ENCODE data around the gene ACAP3. TPM values are rescaled to one million over a fixed set of nuclear protein-coding genes. Genes with fewer than 3 reads are reported as not detected.

Gene ACAP3
- total RNA-seq, 3 donors from 2014 or later, result 19.7 to 33.4 (median 26.9) TPM

DNA sequence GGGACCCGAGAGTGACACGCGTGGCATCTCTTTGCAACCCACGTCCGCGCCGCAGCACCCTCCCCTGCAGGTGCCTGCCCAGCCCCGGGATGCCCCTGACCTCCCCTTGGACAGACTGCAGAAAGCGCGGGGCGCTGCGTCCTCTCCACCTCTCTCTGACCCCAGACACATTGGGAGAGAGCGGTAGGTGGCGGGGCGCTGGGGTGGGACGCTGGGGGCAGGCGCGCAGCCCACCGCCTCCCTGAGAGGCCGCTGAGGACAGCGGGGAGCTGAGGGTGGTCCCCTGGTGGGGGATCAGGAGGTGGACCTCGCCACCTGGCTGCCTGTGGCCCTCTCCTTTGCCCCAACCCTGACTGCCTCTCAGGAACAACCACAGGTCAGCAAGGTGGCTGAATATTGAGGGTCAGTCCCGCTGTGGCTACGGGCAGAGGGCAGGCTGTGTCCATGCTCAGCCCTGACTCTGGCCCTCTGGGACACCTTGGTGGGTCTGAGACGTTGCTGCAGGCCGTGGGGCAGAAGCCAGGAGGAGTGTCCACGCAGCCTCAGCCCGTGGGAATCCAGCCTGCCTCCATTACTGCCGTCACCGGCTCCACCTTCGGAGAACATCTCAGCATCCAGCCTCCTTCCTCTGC is 33.3 kb downstream of the ACAP3 start:
- no peak for DNase-seq (ENCODE audit: low spot score in 2 of 2)
- Histone ChIP-seq H3K36me3 (no peaks in the 10 kb centered on the region), H3K9me3 (no peaks in the 10 kb centered on the region), H3K4me3 (peak overlapping the region; percentile 71 to 88 (median 75)), H3K4me1 (peaks cover 13 to 22% of the 10 kb centered on the region in 2 donors), H3K27me3 (no peaks in the 10 kb centered on the region), H3K27ac (peak overlapping the region; percentile 81 to 84)
- TF ChIP-seq POLR2A (IDR thresholded peaks at IDR 0.05) (no peak), POLR2AphosphoS5 (IDR thresholded peaks at IDR 0.05) (no peak)
- TF ChIP-seq, protein P1, sequence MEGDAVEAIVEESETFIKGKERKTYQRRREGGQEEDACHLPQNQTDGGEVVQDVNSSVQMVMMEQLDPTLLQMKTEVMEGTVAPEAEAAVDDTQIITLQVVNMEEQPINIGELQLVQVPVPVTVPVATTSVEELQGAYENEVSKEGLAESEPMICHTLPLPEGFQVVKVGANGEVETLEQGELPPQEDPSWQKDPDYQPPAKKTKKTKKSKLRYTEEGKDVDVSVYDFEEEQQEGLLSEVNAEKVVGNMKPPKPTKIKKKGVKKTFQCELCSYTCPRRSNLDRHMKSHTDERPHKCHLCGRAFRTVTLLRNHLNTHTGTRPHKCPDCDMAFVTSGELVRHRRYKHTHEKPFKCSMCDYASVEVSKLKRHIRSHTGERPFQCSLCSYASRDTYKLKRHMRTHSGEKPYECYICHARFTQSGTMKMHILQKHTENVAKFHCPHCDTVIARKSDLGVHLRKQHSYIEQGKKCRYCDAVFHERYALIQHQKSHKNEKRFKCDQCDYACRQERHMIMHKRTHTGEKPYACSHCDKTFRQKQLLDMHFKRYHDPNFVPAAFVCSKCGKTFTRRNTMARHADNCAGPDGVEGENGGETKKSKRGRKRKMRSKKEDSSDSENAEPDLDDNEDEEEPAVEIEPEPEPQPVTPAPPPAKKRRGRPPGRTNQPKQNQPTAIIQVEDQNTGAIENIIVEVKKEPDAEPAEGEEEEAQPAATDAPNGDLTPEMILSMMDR (IDR thresholded peaks at IDR 0.05), result no peak
- intact Hi-C loops (cut with DNase I; ENCODE audit: low total_unique reads), result no loop called here

DNA sequence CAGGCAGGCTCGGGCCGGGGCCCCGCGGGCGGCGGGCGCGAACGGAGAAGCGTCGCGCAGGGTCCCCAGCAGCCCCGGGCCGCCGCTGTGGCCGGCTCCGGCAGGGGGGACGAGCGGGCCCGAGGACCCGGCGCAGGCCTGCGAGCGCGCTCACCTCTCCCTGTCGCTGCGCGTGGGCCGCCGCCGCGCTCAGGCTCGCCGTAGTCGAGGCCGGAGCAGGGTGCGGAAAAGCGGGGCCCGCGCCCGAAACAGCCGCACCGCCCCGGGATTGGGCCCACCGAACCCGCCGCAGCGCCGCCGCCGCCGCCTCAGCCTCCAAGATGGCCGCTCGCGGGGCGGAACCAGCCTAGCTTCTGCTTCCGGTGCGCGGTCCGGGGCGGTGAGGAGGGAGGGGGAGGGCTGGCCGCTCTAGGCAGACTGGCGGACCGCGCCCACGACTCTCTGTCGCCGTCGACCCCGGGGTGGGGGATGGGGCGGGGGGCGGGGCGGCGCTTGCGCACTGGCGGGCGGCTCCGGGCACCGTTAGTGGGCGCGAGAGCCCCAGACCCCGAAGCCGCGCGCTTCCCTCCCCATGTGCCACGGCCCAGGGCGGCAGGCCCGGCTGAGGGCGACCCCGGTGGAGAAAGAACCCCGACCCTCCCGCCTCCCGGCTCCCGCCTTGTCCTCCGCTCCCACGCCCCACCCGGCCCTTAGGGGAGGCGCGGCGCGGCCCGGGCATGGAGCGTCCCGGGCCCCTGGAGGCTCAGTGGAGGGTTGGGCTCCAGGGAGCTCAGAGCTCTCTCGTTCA is 34.0 kb downstream of the ACAP3 start, which contains the start of gene UBE2J2:
Gene UBE2J2, minus strand, starts transcription at position 343 of the 787 bp plus-strand sequence. CDS start 5,862 bp downstream, outside the sequence.
- peak; percentile 91 to 94 for DNase-seq (ENCODE audit: low spot score in 2 of 2)
- H3K36me3 ChIP-seq, result no peaks in the 10 kb centered on the region
- no peaks in the 10 kb centered on the region for H3K9me3 ChIP-seq
- TF ChIP-seq POLR2AphosphoS5 (IDR thresholded peaks at IDR 0.05) (peak; percentile 48 to 81 (median 69)), POLR2A (IDR thresholded peaks at IDR 0.05) (no peak)
- TF ChIP-seq, protein P1 (IDR thresholded peaks at IDR 0.05), result no peak
- H3K4me3 ChIP-seq, result peak within 1 kb of the TSS; percentile 71 to 88 (median 75)
- peaks cover 13 to 22% of the 10 kb centered on the region in 2 donors for H3K4me1 ChIP-seq
- peak within 1 kb of the TSS; percentile 81 to 84 for H3K27ac ChIP-seq
- intact Hi-C loops (cut with DNase I; ENCODE audit: low total_unique reads), result no loop called here
- H3K27me3 ChIP-seq, result no peaks in the 10 kb centered on the region

DNA sequence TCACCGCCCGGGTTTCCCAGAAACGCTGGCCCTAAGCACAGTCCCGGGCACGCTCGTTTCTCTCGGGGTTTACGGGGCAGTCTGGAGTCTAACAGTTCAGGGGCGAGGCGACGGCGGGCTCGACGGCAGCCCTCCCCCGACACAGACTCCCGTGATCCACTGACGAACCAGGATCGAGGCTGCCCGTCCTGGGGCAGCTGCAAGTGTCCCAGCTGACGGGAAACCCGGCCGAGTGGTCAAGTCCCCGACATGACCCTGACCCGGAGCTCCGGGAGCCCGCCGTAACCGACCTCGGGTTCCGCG is 34.6 kb downstream of the ACAP3 start:
- no peaks in the 10 kb centered on the region for H3K27me3 ChIP-seq
- peak overlapping the region; percentile 71 to 88 (median 75) for H3K4me3 ChIP-seq
- no peak for DNase-seq (ENCODE audit: low spot score in 2 of 2)
- no peaks in the 10 kb centered on the region for H3K9me3 ChIP-seq
- TF ChIP-seq POLR2AphosphoS5 (IDR thresholded peaks at IDR 0.05) (no peak), POLR2A (IDR thresholded peaks at IDR 0.05) (no peak)
- TF ChIP-seq, protein P1 (IDR thresholded peaks at IDR 0.05), result no peak
- intact Hi-C loops (cut with DNase I; ENCODE audit: low total_unique reads), result no loop called here
- H3K36me3 ChIP-seq, result no peaks in the 10 kb centered on the region
- peaks cover 13 to 22% of the 10 kb centered on the region in 2 donors for H3K4me1 ChIP-seq
- H3K27ac ChIP-seq, result peak overlapping the region; percentile 81 to 84

DNA sequence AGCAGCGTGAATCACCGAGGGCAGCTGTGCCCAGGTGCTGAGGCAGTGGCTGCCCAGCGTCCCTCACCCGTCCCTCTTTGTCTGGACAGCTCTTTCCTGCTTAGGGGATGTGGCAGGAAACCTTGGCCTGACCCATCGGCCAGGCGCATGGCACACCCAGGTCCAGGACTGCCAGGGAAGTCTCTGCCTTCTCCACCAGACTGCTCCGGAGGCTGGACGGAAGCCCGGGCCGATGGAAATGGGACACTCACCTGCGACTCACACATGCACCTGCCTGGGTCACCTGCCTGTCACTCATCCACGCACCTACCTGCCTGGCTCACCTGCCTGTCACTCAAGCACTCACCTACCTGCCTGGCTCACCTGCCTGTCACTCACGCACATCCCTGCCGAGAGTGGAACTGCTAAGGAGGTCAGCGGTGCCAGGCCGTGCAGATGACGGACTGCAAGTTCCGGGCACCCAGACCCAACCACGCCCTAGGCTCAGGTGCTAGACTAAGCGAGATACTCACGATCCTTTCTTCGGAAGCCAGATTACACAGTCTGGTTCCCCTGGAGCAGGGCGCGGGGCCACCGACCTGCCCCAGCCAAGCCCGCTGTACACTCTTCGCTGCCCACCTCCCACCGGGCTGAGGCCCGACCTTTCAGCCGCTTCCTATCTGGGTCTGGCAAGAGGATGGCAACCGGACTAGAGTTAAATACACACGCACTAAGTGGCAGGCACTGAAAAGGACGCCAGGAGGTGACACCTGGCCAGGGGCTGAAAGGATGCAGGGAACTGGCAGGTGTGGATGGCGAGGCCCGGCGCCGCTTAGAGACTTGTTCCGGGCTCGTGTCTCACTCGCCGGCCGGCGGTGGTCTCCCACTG is 35.2 kb downstream of the ACAP3 start:
- peak; percentile 60 to 72 for DNase-seq (ENCODE audit: low spot score in 2 of 2)
- TF ChIP-seq, protein P1 (IDR thresholded peaks at IDR 0.05), result no peak
- TF ChIP-seq POLR2AphosphoS5 (IDR thresholded peaks at IDR 0.05), result no peak
- no peak for TF ChIP-seq POLR2A (IDR thresholded peaks at IDR 0.05)
- H3K4me1 ChIP-seq, result peaks cover 13 to 22% of the 10 kb centered on the region in 2 donors

More for the DNA sequence above, 35.2 kb downstream of the ACAP3 start:
- Histone ChIP-seq H3K9me3 (no peaks in the 10 kb centered on the region), H3K27me3 (no peaks in the 10 kb centered on the region), H3K27ac (peak overlapping the region; percentile 81 to 84), H3K36me3 (no peaks in the 10 kb centered on the region), H3K4me3 (peak overlapping the region; percentile 71 to 88 (median 75))
- intact Hi-C loops (cut with DNase I; ENCODE audit: low total_unique reads), result no loop called here

All from breast epithelium (tissue), 4 donors.